ENCODE measurements around the gene OR51B5. TPM values are rescaled to one million over a fixed set of nuclear protein-coding genes. Genes with fewer than 3 reads are reported as not detected.

Gene OR51B5, protein sequence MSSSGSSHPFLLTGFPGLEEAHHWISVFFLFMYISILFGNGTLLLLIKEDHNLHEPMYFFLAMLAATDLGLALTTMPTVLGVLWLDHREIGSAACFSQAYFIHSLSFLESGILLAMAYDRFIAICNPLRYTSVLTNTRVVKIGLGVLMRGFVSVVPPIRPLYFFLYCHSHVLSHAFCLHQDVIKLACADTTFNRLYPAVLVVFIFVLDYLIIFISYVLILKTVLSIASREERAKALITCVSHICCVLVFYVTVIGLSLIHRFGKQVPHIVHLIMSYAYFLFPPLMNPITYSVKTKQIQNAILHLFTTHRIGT
- polyA plus RNA-seq (not detected in 2 replicates), polyA minus RNA-seq (not detected in 2 replicates)

GRCh38 chr11:5343474-5344335 is at the start of gene OR51B5:
Gene OR51B5 (minus strand): TSS chr11:5343524. CDS start chr11:5343524, 0 bp downstream.
- H3F3A ChIP-seq (ENCODE audit: insufficient read depth, low read length, poor library complexity, severe bottlenecking): no peaks in the 10 kb centered on the region
- H3K4me3 ChIP-seq (ENCODE audit: low read length): no peak within 1 kb of the TSS
- no peaks in the 10 kb centered on the region for H3K9me2 ChIP-seq (ENCODE audit: insufficient read depth, low read length)
- H3K36me3 ChIP-seq (ENCODE audit: insufficient read depth, low read length): no peaks in the 10 kb centered on the region
- no peaks in the 10 kb centered on the region for H3K79me2 ChIP-seq (replicated peaks; ENCODE audit: insufficient read depth, low read length)
- H4K20me1 ChIP-seq (ENCODE audit: insufficient read depth): no peaks in the 10 kb centered on the region
- H3K4me2 ChIP-seq (ENCODE audit: low read length): no peak within 1 kb of the TSS
- H3K27ac ChIP-seq (ENCODE audit: low read length): no peak within 1 kb of the TSS
- no peak for TF ChIP-seq CTCF (IDR thresholded peaks at IDR 0.05; ENCODE audit: poor library complexity, severe bottlenecking)
- no peak for TF ChIP-seq TAF1 (IDR thresholded peaks at IDR 0.05; ENCODE audit: low read depth)
- TF ChIP-seq EZH2 (IDR thresholded peaks at IDR 0.05; ENCODE audit: borderline replicate concordance, insufficient read depth, low read length, poor library complexity, severe bottlenecking): no peak
- no peak for TF ChIP-seq REST (IDR thresholded peaks at IDR 0.05; ENCODE audit: borderline replicate concordance)
- H3K9me3 ChIP-seq (ENCODE audit: low read length): no peaks in the 10 kb centered on the region
- no peak within 1 kb of the TSS for H3K9ac ChIP-seq (ENCODE audit: low read length)
- H2AFZ ChIP-seq (ENCODE audit: low read depth, low read length): no peak within 1 kb of the TSS
- no peaks in the 10 kb centered on the region for H3K27me3 ChIP-seq (ENCODE audit: insufficient read depth, low read depth, low read length)

DNA sequence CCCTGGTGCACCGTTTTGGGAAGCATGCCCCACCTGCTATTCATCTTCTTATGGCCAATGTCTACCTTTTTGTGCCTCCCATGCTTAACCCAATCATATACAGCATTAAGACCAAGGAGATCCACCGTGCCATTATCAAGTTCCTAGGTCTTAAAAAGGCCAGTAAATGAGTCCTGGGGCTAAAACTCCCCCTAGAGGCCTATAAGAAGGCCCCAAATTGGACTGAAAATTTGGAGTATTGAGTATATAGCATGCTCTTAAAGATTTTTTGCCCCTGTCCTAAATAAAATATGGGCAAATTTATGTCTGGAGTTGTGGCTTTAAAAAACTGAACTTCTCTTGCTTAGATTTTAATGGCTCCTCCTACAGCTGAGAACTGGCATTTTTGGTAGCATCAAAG is 46.9 kb upstream of the OR51B5 start:
- no peak overlapping the region for H3K27ac ChIP-seq (ENCODE audit: low read length)
- no peaks in the 10 kb centered on the region for H4K20me1 ChIP-seq (ENCODE audit: insufficient read depth)
- TF ChIP-seq EP300 (conservative IDR thresholded peaks at IDR 0.05; ENCODE audit: poor library complexity, severe bottlenecking): no peak
- TF ChIP-seq TAF1 (IDR thresholded peaks at IDR 0.05; ENCODE audit: low read depth): no peak
- TF ChIP-seq MXI1 (conservative IDR thresholded peaks at IDR 0.05; ENCODE audit: poor library complexity, severe bottlenecking): no peak
- no peak for TF ChIP-seq POLR2AphosphoS5 (IDR thresholded peaks at IDR 0.05)
- H3K36me3 ChIP-seq (ENCODE audit: insufficient read depth, low read length): no peaks in the 10 kb centered on the region
- H3K27me3 ChIP-seq (ENCODE audit: insufficient read depth, low read depth, low read length): no peaks in the 10 kb centered on the region
- H3K9ac ChIP-seq (ENCODE audit: low read length): no peak overlapping the region
- no peaks in the 10 kb centered on the region for H3K9me3 ChIP-seq (ENCODE audit: low read length)
- H3K4me3 ChIP-seq (ENCODE audit: low read length): no peak overlapping the region
- H3K4me2 ChIP-seq (ENCODE audit: low read length): no peak overlapping the region
- H3K79me2 ChIP-seq (replicated peaks; ENCODE audit: insufficient read depth, low read length): no peaks in the 10 kb centered on the region
- no peaks in the 10 kb centered on the region for H3K9me2 ChIP-seq (ENCODE audit: insufficient read depth, low read length)
- no peaks in the 10 kb centered on the region for H3F3A ChIP-seq (ENCODE audit: insufficient read depth, low read length, poor library complexity, severe bottlenecking)
- no peak overlapping the region for H2AFZ ChIP-seq (ENCODE audit: low read depth, low read length)

Measured in neural cell (in vitro differentiated cells).